A549 (cell line): ENCODE results near the gene RMND5B.

Experiments used
- CEBPB ChIP-seq, 2 experiments: fragments of >200 bp in 1 of 2; sonication (Bioruptor Twin) in 1 of 2; formaldehyde crosslinking in 1 of 2; IDR thresholded peaks; 2 replicates each; pipeline ENCODE4 v1.6.1; 2012 to 2016
- CTCF ChIP-seq: fragments of >200 bp; sonication (Bioruptor Twin); formaldehyde crosslinking; IDR thresholded peaks from 3 replicates; pipeline ENCODE4 v1.5.1; 2016
- FOSL2 ChIP-seq, 2 experiments: fragments of 450-650 bp in 1 of 2; fragments of >200 bp in 1 of 2; sonication (Bioruptor Twin) in 1 of 2; formaldehyde crosslinking; IDR thresholded peaks; 2 replicates each; pipeline versions ENCODE4 v1.5.0 to v1.6.1; 2016 to 2020; ENCODE audit warnings: mild to moderate bottlenecking in 1 of 2, moderate library complexity in 1 of 2
- REST ChIP-seq: fragments of 200-600 bp; sonication (generic); IDR thresholded peaks from 2 replicates; pipeline ENCODE4 v1.6.1; 2016; ENCODE audit warnings: antibody characterized with exemption, mild to moderate bottlenecking, moderate library complexity

- TF ChIP-seq FOSL2 (IDR thresholded peaks at IDR 0.05) (no peak), FOSL2 (CRISPR knock-in tag; IDR thresholded peaks at IDR 0.05) (peak; percentile 50), CEBPB (IDR thresholded peaks at IDR 0.05) (no peak), REST (no peak), CTCF (no peak)
Observed at GRCh38 chr5:178112545-178112944, 18.3 kb upstream of the RMND5B start.
